HG03460 (cell line): ENCODE data around the gene FMNL3.
"Not testable (repeated sequence)": the region's sequence is repeated elsewhere in the genome, so short reads cannot be mapped to it uniquely, and the experiment has no call there.

Experiments used
- ATAC-seq: cut with Tn5 transposase; IDR thresholded peaks from one replicate; pipeline ENCODE4 v1.9.1; 2021; ENCODE audit not compliant: unreplicated experiment

The FMNL3 gene

DNA sequence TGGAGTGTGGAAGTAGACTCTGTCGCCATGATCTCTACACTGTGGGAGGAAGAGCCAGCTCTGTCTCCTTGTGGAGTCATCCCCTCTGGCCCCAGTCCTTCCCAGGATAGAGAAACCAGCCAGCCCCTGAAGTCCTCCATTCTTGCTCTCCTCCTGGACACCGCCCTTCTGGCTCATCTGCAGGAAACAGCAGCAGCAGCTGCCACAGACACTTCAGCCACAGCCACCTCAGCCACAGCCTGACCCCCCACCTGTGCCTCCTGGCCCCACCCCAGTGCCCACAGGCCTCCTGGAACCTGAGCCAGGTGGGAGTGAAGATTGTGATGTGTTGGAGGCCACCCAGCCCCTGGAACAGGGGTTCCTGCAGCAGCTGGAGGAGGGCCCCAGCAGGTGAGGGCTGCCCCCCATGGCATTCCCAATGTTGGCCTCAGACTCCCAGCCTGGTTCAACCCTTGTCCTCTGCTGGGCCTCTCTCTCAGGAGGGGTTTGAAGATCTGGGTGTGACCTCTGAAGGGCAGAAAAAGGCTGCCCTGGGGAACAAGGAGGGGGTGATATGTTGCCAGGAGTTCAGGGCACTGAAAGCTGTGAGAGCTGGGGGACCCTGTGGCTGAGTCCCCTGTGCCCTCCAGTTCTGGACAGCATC is 73.4 kb downstream of the FMNL3 start:
- no peak for ATAC-seq

DNA sequence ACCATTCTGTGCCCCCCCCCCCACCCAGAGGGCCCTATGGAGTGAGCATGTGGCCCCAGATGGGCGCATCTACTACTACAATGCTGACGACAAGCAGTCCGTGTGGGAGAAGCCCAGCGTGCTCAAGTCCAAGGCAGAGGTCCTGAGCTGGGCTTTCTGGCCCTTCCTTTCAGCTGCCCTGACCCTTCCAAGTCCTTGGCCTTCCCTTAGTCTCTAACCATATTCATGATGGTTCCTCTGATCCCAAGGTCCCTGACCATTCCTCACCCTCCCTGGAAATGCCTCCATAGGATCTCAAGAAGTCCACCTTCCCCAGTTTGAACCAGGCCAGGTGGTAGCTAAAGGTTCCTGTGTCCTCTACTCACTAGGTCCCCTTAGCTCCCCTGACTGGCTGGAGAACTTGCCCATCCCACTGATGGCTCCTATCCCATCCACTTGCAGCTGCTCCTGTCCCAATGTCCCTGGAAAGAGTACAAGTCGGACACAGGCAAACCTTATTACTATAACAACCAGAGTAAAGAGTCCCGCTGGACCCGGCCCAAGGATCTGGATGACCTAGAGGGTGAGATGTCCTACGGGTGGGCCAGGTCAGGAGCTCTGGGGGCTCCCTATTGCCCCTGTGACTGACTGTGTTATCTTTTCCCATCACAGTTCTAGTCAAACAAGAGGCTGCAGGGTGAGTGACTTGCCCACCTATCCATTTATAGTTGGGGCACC is 74.1 kb downstream of the FMNL3 start:
- no peak for ATAC-seq

DNA sequence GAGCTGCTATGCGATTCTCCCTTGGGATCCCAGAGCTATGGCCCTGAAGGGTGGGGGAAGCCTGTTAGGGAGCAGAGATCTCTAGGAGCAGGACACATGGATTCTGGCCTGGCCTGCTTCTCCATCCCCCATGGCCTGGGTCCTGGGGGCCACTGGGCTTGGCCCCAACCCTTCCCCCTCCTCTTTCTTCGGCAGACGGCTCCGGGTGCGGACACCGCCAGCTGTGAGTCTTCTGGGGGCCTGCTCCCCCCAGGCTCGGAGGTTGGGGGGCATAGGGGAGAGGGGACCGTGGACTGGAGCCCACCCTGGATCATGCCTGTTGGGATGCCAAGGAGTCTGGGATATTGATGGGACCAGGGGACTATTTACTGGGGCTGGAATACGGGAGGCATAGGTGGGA is 74.8 kb downstream of the FMNL3 start:
- no peak for ATAC-seq

DNA sequence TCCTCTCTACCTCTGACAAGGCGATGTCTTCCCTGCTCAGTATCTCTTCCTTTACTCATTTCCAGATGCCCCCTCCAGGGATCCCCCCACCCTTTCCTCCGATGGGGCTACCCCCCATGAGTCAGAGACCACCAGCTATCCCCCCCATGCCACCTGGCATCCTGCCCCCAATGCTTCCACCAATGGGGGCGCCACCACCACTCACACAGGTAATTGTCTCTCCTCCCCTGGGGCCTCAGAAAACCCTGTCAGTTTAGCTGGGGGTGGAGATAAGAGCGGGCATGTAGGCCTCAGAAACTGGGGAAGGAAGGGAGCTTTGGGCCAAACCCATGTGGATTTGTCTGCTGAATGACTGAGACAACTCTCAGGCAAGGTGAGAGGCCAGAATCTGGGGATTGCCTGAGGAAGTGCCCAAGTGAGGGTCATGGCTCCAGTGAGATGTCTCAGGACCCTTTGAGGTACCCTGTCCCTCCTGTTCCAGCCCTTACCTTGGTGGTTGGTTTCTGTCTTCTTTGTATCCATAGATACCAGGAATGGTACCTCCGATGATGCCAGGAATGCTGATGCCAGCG is 75.8 kb downstream of the FMNL3 start:
- ATAC-seq: no peak

DNA sequence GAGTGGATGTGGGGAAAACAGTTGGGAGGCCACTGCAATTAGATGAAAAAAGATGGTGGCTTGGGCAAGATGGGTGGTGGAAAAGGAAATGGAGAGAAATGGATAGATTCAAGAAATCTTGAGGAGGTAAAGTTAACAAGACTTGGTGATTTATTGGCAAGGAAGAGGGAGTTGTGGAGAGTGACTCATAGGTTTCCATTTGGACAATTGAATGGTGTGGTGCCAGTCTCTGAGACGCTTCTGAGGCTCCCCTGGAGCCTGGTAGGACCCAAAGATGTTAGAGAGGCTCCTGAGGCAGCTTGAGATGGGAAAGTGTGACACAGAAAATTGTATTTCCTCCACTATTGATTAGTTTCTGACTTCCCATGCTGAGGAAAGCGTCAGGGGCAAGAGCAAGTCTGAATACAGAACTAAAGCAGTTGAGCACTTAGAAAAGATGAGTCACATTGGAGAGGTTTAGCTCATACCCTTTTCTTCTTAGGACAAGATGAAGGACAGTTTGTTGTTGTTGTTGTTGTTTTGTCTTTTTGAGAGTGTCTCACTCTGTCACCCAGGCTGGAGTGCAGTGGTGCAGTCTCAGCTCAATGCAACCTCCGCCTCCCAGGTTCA is 79.3 kb downstream of the FMNL3 start:
- no peak for ATAC-seq

DNA sequence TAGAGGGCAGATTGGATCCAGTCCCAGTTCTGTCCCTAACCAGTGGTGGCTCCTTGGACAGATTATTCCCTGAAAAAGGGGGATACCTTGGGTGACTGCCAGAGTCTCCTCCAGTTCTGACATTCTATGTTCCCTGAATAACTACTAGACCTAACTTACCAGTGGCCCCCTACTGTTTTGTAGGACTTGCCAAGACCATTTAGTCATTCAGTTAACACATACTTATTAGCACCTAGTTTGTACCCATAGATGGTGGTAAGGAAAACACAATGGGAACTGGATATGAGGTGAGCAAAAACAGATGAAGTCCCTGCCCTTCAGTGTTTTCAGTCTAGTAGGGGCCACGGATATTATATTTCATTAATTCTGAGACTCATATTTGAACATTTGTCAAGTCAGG is 80.4 kb downstream of the FMNL3 start:
- ATAC-seq: no peak

DNA sequence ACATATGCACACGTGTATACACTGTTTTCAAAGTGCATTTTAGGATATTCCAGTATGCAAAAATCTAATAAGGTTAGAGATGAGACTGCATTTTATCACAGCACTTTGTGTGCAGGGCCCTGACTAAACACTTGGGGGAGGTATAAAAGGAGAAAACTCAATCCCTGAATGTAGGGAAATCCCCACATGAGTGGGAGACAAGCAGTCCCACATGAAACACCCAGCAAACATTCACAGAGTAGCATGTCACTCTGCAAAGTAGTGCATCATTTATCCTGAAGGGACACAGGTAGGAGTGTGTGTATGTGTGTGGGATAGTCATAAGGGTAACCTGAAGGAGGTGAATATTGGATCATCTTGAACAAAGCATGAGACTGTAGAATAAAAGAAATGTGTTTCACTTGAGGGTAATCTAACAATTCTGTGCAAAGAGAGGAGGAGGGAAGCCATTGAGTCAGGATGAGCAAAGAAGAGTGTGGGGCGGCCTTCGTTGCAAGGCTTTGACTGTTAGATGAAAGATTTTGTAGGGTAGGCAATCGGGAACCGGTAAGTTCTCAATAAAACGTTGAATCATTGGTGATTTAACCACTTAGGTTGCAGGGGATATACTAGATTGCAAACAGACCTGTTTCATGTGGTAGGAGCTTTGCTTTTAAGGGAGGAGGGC is 80.9 kb downstream of the FMNL3 start:
- no peak for ATAC-seq

DNA sequence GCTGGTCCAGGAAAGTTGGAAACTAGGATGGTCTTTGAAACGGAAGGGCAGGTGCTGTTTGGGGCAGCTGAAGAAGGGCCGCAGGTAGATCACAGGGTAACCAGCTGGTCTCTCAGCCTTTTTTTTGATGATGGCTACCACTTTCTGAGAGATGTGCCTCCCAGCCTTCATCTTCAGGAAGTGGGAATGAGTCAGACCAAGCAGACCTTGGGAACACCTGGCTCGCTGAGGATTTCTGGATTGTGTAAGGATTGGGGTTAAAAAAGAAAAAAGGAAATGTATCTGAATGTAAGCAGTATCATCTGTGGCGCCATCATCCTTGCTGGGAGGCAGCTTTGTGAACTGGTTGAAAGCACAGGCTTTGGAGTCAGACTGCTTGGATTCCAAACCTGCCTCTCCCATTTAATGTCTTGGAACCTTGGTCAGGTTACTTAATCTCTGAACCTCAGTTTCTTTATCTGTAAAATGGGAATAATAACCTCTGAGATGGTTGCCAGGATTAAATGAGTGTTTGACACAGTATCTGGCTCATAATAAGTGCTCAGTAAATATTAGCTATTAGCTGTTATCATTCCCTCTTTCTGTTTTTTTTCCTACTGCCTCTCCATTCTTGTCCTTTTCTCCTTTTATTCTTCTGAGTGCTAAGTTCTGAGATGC is 82.2 kb downstream of the FMNL3 start:
- no peak for ATAC-seq

DNA sequence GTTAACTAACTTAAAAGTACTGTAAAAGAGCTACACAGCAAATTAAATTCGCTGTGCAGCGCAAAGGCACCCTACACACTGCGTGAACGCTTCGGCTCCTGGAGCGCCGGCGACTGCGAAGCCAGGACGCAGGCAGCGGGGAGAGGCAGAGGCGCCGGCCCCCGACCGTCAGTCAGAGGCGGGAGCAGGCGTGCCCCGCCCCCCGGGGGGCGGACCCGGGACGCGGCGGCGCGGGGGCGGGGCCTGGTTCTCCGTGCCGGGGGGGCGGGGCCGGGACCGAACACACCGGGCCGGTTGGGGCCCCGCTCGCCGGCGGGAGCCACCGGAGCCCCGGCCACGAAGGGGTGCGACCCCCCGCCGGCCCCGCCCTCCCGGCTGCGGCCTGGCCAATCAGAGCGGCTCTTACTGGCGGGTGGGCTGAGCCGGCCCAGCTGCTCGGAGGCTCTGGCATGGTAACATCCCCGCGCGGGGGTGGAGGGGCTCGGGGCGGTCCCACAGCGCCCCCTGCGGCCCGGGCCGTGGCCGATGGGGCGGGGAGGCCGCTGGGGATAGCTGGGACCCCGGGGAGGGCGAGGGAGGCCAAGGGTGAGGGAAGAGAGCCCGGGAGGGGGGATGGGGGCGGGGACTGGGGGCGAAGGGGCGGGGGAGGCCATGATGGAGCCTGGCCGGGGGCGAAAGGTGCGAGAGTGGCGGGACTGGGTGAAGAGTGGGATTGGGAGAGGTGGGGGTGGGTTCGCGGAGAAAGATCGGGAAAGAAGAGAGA is 83.9 kb downstream of the FMNL3 start, which contains the start of gene PRPF40B:
PRPF40B (plus strand) TSS at position 420 of the 763 bp plus-strand sequence; CDS start at position 450, 30 bp downstream.
- ATAC-seq: peak; percentile 64

DNA sequence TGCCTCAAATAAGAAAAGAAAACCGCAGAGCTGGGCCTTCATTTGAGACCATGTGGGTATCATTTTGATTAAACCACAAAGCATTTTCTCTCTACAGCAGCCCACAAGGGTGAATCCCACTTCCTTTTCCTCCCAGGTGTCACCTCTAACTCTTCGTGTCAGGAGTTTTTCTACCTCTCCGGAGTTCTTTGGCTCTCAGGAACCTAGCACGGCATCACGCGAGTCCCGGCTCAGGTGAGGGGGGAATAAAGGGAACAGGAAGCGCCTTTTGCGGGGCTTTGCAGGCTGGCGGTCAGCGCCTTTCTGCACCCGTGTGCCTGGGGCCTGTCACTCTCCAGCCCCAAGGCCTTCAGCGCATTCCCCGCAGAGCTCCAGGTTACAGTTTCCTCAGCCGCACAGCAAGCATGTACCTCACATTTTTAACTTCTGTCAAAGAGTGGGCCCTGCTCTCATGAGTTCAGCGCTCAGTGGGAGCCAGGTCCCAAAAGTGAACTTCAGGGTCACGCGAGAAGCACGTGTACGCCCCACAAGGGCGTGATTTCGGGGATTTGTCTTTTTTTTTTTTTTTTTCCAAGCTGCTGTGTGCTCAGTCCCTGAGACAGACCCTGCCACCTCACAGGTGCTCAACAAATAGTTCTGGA is 84.6 kb downstream of the FMNL3 start:
- ATAC-seq: peak; percentile 29

DNA sequence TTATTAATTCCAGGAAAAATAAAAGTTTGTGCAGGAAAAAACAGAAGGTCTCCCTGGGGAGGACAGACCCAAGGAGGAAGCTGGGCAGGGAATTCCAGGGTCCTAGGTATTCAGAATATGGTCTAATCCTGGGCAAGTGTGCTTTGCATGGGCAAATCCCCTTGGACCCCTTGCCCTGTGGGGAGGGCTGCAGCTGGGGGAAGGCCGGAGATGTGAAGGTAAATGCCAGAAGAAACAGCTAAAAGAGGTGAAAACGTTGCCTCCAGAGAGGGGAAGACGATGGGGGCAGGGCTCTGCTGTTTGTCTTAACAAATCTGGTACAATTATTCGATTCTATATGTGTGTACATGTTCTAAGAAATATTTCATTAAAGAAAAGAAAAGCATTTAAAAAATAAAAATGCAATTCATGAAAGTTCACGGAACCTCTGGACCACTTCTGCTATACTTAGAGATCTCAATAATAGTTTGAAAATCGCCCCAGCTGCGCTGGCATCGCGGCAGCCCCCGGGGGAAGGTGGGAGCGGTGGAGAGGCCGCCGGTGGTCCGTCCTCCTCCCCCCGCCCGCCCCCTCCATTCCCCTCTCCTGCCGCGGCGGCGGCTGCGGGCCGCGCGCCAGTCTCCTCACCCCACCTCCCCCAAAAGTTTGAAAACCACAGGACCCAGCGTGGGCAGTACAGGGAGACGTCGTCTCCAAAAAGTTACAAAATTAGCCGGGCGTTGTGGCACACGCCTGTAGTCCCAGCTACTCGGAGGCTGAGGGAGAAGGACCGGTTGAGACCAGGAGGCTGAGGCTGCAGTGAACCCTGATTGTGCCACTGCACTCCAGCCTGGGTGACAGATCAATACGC is 85.3 kb downstream of the FMNL3 start:
- ATAC-seq: no peak

DNA sequence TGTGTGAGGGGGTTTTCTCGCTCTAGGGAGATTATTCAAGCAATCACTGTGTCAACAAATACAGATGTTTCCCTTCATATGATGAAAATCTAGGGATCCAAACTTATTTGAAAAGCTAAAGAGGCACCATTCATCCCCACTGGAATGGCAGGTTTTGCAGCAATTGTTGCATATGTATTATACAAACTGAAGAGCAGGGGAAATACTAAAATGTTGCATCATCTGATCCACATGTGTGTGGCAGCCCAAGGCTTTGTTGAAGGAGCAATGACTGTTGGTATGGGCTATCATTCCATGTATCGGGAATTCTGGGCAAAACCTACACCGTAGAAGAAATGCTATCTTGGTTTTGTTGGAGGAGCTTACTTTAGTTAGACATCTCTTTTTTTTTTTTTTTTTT is 87.9 kb downstream of the FMNL3 start:
- no peak for ATAC-seq

DNA sequence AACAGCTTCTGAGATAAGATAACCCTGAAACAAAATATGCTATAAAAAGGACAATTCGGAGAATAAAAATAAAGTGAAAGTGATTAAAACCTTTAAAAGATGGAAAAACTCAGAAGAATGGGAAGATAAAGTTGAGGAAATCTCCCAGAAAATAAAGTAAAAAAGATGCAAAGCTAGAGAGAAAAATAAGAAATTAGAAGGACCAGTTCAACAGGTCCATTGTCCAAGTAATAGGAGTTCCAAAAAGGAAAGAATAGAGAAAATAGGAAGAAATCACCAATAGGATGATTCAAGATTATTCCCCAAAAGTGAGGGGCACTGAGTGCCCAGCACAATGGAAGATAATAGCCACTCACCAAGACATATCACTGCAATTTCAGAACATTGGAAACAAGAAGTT is 88.6 kb downstream of the FMNL3 start:
- ATAC-seq: no peak

DNA sequence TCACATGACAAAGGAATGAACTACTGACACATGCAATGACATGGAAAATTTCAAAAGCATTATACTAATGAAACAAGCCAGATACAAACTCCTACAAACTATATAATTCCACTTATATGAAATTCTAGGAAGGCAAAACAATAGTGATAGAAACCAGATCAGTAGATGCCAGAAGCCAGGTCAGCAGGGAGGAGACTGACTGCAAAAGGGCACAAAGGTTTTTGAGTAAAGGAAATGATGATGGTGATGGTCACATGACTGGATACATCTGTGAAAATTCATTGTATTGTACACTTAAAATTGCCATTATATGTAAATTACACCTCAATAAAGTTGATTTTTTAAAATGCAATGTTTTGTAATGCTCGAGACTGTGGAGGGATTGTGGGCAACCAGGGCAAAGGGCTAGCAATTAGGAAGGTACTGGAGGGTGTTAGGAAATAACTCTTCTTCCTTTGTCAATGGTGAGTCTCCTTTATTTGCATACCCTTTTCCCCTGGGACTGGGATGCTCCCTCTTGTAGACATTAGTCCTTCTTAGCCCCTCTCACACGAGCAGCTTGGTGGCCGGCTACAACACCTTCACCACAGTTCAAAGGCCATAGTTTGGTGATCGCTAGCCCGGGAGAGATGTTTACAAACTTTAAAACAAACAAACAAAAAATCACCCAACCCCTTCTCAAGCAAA is 90.5 kb downstream of the FMNL3 start:
- ATAC-seq: no peak

DNA sequence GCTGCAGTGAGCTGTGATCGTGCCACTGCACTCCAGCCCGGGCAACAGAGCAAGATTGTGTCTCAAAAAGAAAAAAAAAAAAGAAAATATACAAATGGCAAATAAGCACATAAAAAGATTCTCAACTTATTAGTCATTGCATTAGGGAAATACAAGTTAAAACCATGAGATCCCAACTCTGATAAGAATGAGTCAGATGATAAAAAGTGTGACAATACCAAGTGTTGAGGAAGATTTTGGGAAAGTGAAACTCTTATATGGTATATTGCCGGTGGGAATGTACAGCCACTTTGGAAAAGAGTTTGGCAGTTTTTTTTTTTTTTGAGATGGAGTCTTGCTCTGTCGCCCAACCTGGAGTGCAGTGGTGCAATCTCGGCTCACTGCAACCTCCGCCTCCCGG is 91.5 kb downstream of the FMNL3 start:
- no peak for ATAC-seq

DNA sequence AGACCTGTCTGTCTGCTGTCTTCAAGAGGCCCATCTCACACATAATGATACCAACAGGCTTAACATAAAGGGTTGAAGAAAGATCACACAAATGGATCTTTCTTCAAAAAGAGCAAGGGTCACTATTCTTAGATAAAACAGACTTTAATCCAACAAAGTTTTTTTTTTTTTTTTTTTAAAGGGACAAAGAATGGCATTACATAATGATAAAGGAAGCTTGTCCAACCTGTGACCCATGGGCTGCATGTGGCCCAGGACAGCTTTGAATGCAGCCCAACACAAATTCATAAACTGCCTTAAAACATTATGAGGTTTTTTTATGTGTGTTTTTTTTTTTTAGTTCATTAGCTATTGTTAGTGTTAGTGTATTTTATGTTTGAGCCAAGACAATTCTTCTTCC is 95.0 kb downstream of the FMNL3 start:
- ATAC-seq: no peak

DNA sequence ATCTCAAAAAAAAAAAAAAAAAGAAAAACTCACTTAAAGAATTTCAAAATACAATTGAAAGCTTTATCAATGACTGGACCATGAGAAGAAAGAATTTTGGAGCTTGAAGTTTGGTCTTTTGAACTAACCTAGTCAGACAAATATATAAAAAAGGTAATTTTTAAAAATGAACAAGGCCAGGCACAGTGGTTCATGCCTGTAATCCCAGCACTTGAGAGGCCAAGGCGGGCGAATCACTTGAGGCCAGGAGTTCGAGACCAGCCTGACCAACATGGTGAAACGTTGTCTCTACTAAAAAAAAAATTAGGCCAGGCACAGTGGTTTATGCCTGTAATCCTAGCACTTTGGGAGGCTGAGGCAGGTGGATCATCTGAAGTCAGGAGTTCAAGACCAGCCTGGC is 96.4 kb downstream of the FMNL3 start:
- not testable (repeated sequence) for ATAC-seq

DNA sequence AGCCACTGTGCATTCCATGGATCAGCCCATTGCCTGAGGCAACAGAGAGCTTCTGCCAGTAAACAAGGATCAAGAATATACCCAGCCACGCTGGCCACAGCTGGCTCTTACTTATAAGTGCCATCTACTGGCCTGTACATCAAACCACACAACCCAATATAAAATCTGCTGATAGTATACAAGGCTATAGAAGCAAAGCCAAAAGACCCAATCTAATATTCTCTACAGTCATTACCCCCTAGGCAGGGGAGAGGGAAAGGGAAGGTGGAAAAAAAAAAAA is 97.4 kb downstream of the FMNL3 start:
- no peak for ATAC-seq
